D341Med (cell line): ENCODE measurements around the gene AP4M1.
"Not testable (repeated sequence)": the region's sequence is repeated elsewhere in the genome, so short reads cannot be mapped to it uniquely, and the experiment has no call there.

Experiments used
- DNase-seq: peaks from one replicate; pipeline ENCODE4 v3.0.0; 2012; ENCODE audit warnings: low spot score

The AP4M1 gene

GRCh38 chr7:100107890-100108289 lies 6.4 kb downstream of the AP4M1 start:
- no peak for DNase-seq

- DNase-seq, result no peak
Observed at GRCh38 chr7:100109521-100110163, 8.2 kb downstream of the AP4M1 start.

DNA sequence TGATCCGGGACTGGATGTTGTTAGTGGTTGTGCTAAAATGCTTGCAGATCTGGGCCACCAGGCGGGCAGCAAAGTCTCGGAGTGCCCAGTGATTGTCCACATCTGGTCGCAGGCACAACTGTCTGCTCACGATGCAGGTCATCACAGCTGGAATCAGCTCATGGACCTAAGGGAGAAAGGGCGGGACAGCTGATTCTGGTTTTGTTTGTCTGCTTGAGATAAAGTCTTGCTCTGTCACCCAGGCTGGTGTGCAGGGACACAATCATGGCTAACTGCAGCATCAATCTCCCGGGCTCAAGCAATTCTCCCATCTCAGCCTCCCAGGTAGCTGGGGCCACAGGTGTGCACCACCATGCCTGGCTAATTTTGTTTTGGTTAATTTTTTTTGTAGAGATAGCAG lies 9.7 kb downstream of the AP4M1 start:
- no peak for DNase-seq

DNA sequence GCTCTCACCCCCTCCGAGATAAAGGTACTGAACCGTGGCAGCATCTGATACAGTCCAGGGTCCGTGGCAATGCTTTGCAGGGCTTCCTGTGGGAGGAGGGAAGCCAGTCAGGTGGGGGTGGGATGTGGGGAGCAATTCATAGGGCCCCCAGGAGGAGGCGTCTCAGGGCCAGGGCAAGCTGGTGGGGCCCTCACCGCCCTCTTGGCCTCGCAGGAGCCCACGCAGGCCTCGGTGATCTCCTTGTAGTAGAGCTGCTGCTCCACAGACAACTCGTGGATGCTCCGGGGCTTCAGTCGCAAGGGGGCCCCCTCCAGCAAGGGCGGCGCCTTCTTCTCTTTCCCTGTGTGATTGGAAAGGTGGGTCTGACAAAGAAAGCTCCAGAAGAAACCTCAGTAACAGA lies 10.5 kb downstream of the AP4M1 start:
- no peak for DNase-seq

DNA sequence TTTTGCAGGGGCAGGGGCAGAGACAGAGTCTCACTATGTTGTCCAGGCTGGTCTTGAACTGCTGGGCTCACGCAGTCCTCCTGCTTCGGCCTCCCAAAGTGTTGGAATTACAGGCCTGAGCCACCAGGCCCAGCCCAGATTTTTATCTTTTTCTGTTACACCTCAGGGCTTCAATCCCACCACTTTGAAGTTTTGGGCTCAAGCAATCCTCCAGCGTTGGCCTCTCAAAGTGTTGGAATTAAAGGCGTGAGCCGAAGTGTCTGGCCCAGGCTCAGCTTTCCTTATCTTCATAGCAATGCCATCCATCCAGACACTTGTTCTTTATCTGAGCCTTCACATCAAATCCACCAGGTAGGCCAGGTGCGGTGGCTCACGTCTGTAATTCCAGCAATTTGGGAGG lies 13.6 kb downstream of the AP4M1 start:
- no peak for DNase-seq

DNA sequence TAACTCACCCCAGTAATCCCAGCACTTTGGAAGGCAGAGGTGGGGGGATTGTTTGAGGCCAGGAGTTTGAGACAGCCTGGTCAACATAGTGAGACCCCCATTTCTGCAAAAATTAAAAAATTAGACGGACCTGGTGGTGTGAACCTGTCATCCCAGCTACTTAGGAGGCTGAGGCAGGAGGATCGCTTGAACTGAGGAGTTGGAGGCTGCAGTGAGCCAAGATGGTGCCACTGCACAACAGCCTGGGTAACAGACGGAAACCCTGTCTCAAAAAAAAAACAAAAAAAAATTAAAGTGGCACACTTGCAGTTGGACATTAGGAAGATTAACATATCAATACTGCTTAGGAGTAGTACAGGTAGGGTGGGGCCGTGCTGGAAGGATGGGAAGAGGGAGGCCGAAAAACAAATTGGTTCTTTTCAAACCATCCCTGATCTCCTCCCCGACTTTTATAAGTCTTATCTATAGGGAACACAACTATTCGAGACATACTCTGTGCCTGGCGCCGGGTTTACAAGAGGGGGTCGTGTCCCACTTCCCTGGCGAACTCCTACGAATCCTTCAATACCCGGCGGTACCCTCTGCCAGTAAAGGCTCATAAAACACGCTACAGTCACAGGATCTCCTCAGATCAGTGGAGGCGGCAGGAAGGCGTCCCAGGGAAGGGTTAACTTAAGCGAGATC lies 17.1 kb downstream of the AP4M1 start:
- no peak for DNase-seq

DNA sequence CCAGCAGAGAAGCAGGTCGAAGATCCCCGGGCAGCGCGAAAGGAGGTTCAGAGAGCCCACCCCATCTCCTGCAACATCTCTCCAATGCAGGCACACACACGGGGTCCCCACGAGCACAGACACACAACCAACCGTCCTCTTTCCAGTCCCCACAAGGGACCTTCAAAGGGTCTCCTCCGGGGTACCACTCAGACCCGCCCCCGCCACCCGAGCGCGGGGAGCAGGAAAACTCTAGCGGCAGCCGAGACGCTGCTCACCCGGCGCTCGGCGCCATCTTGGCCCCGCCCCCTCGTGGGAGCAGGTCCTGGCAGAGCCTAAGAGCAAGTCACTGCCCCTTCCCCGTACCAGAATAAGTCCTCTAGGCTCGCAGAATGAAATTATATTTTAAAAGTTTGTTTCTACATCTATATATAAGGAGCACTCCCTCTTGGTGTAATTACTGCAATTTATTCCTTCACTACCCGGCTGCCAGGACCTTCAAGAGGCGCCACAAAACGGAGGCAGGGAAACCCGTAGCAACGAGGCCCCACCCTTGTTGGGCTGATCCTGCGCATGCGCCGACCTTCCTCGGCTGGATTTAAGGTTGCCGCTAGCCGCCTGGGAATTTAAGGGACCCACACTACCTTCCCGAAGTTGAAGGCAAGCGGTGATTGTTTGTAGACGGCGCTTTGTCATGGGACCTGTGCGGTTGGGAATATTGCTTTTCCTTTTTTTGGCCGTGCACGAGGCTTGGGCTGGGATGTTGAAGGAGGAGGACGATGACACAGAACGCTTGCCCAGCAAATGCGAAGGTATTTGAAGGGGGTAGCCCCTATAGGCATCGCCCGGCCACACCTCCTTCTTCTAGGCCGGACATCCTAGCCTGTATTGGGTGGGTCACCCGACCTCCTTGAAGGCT lies 17.9 kb downstream of the AP4M1 start, which contains the start of the genes CNPY4 and TAF6:
TSS of gene CNPY4 (plus strand) at position 563 of the 898 bp plus-strand sequence. CDS start at position 674, 111 bp downstream.
TSS of gene TAF6 (minus strand) at position 287 of the 898 bp plus-strand sequence. CDS start 5,149 bp downstream, outside the sequence.
- peak; percentile 98 for DNase-seq

- peak; percentile 81 for DNase-seq
Observed at GRCh38 chr7:100119970-100120732, 18.7 kb downstream of the AP4M1 start.

DNA sequence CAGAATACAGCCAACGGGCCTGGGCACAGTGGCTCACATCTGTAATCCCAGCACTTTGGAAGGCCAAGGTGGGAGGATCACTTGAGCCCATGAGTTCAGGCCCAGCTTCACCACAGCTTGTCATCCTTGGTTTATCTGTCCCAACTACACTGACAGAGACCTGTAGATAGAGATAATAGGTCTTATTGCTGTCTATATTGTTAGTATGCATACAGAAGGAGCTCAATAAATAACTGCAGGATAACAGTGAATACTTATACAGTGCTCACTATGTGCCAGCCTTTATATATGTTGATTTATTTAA lies 19.2 kb downstream of the AP4M1 start:
- no peak for DNase-seq

DNA sequence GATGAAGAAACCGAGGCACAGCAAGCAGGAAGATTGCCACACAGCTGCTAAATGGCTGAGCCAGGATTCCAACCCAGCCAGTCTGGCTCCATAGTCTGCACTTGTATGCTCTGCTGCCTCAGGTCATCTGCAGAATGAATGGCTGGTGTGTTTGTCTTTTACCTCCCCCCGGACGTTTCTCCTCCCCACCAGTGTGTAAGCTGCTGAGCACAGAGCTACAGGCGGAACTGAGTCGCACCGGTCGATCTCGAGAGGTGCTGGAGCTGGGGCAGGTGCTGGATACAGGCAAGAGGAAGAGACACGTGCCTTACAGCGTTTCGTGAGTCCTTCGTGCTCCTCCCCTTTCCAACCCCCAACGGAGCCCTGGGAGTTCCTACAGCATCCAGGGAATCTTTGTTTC lies 20.6 kb downstream of the AP4M1 start:
- DNase-seq, result no peak

- DNase-seq, result no peak
Observed at GRCh38 chr7:100122568-100122967, 21.1 kb downstream of the AP4M1 start.

- DNase-seq, result no peak
Observed at GRCh38 chr7:100124301-100125230, 23.1 kb downstream of the AP4M1 start.

DNA sequence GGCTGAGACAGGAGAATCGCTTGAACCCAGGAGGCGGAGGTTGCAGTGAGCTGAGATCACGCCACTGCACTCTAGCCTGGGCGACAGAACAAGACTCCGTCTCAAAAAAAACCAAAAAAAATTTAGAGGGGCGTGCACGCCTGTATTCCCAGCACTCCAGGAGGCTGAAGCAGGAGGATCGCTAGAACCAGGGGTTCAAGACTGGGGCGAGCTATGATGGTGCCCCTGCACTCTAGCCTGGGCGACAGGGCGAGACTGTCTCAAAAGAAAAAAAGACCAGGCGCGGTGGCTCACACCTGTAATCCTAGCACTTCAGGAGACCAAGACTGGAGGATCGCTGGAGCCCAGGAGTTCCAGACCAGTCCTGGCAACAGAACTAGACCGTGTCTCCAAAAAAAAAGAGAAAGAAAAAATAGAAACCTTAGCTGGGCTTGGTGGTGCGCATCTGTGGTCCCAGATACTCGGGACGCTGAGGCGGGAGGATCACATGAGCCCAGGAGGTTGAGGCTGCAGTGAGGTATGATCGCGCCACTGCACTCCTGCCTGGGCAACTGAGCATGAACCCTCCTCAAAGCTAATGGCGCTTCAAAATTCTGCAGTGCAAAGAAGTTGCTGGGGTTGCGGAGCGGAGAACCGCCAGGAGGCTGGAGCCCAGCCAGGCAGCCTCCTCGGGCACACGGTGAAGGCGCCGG lies 24.9 kb downstream of the AP4M1 start:
- DNase-seq, result no peak

DNA sequence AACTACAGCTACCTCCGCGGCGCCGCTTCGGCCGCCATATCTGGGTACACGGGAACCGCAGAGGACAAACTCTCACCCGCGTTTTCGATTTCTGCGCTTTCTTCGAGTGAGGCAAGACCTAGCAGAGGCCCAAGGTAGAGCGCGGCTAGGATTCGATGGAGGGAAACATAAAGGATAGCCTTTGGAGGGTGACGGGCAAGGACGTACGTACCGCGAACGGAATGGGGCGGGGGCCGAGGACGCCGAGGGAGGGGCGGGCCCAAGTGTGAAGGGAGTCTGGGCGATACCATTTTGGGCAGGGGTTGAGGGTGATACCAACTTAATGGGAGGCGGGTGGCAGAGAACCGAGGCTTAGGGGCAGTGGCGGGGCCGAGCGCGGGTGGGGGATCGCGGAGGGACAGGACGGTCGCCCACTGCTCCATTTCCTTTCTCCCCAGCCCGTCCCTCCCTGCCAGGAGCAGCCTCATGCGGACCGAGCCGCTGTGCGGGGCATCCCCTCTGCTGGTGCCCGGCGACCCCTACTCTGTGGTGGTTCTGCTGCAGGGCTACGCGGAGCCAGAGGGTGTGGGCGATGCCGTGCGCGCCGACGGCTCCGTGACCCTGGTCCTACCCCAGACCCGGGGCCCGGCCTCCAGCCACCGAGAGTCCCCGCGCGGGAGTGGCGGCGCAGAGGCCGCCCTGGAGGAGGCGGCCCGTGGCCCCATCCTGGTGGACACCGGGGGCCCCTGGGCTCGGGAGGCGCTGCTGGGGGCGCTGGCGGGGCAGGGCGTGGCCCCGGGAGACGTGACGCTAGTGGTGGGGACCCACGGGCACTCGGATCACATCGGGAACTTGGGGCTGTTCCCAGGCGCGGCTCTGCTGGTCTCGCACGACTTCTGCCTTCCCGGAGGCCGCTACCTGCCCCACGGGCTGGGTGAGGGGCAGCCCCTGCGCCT lies 25.8 kb downstream of the AP4M1 start, which contains the start of gene MBLAC1:
TSS of gene MBLAC1 (plus strand) at position 37 of the 935 bp plus-strand sequence. CDS start at position 466, 429 bp downstream.
- peak; percentile 93 for DNase-seq

DNA sequence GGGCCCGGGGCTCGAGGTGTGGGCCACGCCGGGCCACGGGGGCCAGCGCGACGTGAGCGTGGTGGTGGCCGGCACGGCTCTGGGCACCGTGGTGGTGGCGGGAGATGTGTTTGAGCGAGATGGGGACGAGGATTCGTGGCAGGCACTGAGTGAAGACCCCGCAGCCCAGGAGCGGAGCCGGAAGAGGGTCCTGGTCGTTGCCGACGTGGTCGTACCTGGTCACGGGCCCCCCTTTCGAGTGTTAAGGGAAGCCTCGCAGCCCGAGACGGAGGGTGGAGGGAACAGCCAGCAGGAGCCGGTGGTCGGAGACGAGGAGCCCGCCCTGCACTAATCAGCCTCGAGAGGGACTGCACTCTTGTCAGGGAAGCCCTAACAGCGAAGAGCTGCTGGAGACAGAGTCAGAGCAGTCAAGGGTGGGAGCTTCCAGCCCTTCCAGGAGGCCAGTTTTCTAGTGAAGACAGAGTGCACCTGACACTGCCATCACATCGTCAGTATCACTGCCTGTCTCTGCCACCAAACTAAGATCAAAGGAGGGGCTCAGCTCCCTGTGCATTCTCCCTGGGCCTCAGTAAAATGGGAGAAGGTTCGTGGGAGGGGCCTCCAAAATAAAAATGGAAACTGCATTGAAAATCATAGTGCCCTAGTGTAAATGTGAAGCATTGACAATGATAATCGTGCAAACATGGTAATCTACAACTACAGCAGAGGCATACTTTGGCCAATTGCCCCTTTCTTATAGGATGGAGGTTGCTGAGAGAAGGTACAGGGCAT lies 26.6 kb downstream of the AP4M1 start:
- no peak for DNase-seq

GRCh38 chr7:100128637-100128963 lies 27.2 kb downstream of the AP4M1 start:
- no peak for DNase-seq

DNA sequence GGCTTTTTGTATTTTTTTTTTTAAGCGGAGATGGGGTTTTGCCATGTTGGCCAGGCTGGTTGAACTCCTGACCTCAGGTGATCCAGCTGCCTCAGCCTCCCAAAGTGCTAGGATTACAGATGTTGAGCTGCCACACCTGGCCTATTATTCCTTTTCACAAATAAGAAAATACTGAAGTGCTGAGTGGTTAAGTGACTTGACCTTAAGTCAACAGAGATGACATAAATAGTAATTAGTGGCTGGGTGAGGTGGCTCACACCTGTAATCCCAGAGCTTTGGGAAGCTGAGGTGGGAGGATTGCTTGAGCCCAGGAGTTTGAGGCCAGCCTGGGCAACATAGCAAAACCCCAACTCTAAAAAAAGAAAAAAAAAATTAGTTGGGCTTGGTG lies 28.8 kb downstream of the AP4M1 start:
- not testable (repeated sequence) for DNase-seq
